Measurements from ENCODE around the gene RNF144B. TPM values are rescaled to one million over a fixed set of nuclear protein-coding genes. Genes with fewer than 3 reads are reported as not detected.

RNF144B gene
- total and polyA plus RNA-seq, 2 of the 8 experiments (the other 6 are each of a cell fraction or from before 2014, with no cell fraction given): 1.8 to 11.2 TPM

- Histone ChIP-seq H2BK12ac (ENCODE audit: low read depth, low read length) (no peak overlapping the region), H4K20me1 (replicated peaks in 1 of 2; ENCODE audit: control insufficient read depth in 1 of 2, insufficient read depth in 2 of 2, low read length in 2 of 2) (no peaks in the 10 kb centered on the region), H2BK20ac (ENCODE audit: low read length) (no peak overlapping the region), H4K8ac (ENCODE audit: extremely low read depth, insufficient read depth, low read length) (no peak overlapping the region), H3K56ac (replicated peaks; ENCODE audit: insufficient read length, low read depth, low read length) (no peak overlapping the region), H3K79me2 (ENCODE audit: control insufficient read depth in 1 of 2, insufficient read depth in 2 of 2, low read length in 2 of 2) (no peaks in the 10 kb centered on the region), H3K23ac (ENCODE audit: insufficient read length) (no peak overlapping the region), H3K23me2 (ENCODE audit: low read depth, low read length) (no peaks in the 10 kb centered on the region), H3K4me1 (replicated peaks in 1 of 4; ENCODE audit: control insufficient read depth in 3 of 4, insufficient read depth in 4 of 4, low read length in 3 of 4) (no peaks in the 10 kb centered on the region), H3K4me2 (ENCODE audit: insufficient read depth in 1 of 2, low read depth in 2 of 2, low read length in 2 of 2) (no peak overlapping the region), H2AFZ (ENCODE audit: low read length) (no peak overlapping the region), H3K18ac (ENCODE audit: extremely low read depth, low read length) (no peak overlapping the region), H2BK5ac (ENCODE audit: low read depth, low read length) (no peak overlapping the region), H3K4ac (replicated peaks; ENCODE audit: insufficient read length, low read depth, low read length) (no peak overlapping the region), H3K79me1 (ENCODE audit: low read depth, low read length) (no peaks in the 10 kb centered on the region), H4K91ac (replicated peaks; ENCODE audit: insufficient read length, low read length) (no peak overlapping the region), H3K9ac (replicated peaks in 1 of 4; ENCODE audit: extremely low read depth in 1 of 4, low read depth in 3 of 4, low read length in 3 of 4) (no peak overlapping the region), H3K27ac (ENCODE audit: low read depth, low read length) (no peak overlapping the region), H3K36me3 (ENCODE audit: control insufficient read depth in 2 of 4, insufficient read depth in 4 of 4, low read length in 3 of 4) (no peaks in the 10 kb centered on the region), H3K9me3 (ENCODE audit: insufficient read depth in 2 of 2, low read depth in 1 of 2, low read length in 1 of 2) (no peaks in the 10 kb centered on the region), H3K4me3 (ENCODE audit: extremely low read depth in 1 of 4, insufficient read depth in 2 of 4, low read depth in 3 of 4, low read length in 4 of 4) (no peak overlapping the region), H2AK5ac (ENCODE audit: low read depth, low read length) (no peak overlapping the region), H2BK120ac (replicated peaks; ENCODE audit: low read depth, low read length) (no peak overlapping the region), H3K14ac (ENCODE audit: insufficient read length) (no peak overlapping the region), H4K5ac (ENCODE audit: insufficient read length, low read depth, low read length) (no peak overlapping the region), H3K27me3 (replicated peaks in 1 of 4; ENCODE audit: control insufficient read depth in 3 of 4, extremely low read depth in 1 of 4, insufficient read depth in 3 of 4, low read length in 3 of 4) (no peaks in the 10 kb centered on the region), H2BK15ac (ENCODE audit: low read length) (no peak overlapping the region)
- POLR2A ChIA-PET (ENCODE audit: partially characterized antibody): interaction anchor here (1.2 kb wide), 1 partner anchor 43 kb away, joined by 3 read pairs; no protein-coding TSS in a partner anchor
- FAIRE-seq: no peak
- WGBS, 2 experiments (ENCODE audit: extremely low coverage in 1 of 2, insufficient coverage in 1 of 2, insufficient read length in 1 of 2, insufficient replicate concordance in 2 of 2, low coverage in 1 of 2, low lambda C conversion rate in 2 of 2, missing lambda C conversion rate in 1 of 2): 87% methylated on average over 2 of the region's 2 CpGs; no CpG with 5 or more reads in 1 of the 2 experiments
- TF ChIP-seq RNF2 (IDR thresholded peaks at IDR 0.05; ENCODE audit: borderline replicate concordance, low read depth, low read length, missing control alignments, poor library complexity, severe bottlenecking) (no peak), CBX5 (IDR thresholded peaks at IDR 0.05; ENCODE audit: low read depth, low read length) (no peak), CBX8 (IDR thresholded peaks at IDR 0.05; ENCODE audit: borderline replicate concordance, low read depth, low read length) (no peak), SIN3A (conservative IDR thresholded peaks at IDR 0.05 in 1 of 2, IDR thresholded peaks at IDR 0.05 in 1 of 2; ENCODE audit: low read depth in 1 of 2, low read length in 2 of 2) (no peak), POLR2AphosphoS5 (IDR thresholded peaks at IDR 0.05; ENCODE audit: low read depth, low read length) (no peak), BACH1 (IDR thresholded peaks at IDR 0.05; ENCODE audit: low read length) (no peak), SIX5 (IDR thresholded peaks at IDR 0.05; ENCODE audit: low read depth, low read length) (no peak), JUND (IDR thresholded peaks at IDR 0.05; ENCODE audit: low read length) (no peak)
- CTCF ChIA-PET (ENCODE audit: partially characterized antibody): interaction anchor here (0.9 kb wide), 1 partner anchor 160 kb away, joined by 3 read pairs; no protein-coding TSS in a partner anchor
- DNase-seq (ENCODE audit: low read depth in 1 of 2, low spot score in 2 of 2): no peak
Measured at GRCh38 chr6:18343741-18344140, 43.4 kb upstream of the RNF144B start.

Data from H1 (cell line).